HG02798 (cell line): ENCODE measurements around the gene MANEAL.
"Not testable (repeated sequence)": the region's sequence is repeated elsewhere in the genome, so short reads cannot be mapped to it uniquely, and the experiment has no call there.

Experiments used
- ATAC-seq: cut with Tn5 transposase; IDR thresholded peaks from one replicate; pipeline ENCODE4 v1.9.1; 2021; ENCODE audit warnings: mild to moderate bottlenecking; ENCODE audit not compliant: unreplicated experiment, poor library complexity

The MANEAL gene

GRCh38 chr1:37793773-37794371 lies at the start of gene MANEAL:
TSS of gene MANEAL (plus strand) at chr1:37793847. CDS start at chr1:37794183, 336 bp downstream.
- ATAC-seq: peak; percentile 73

- ATAC-seq: no peak
Observed at GRCh38 chr1:37746806-37747205, 46.8 kb upstream of the MANEAL start.

GRCh38 chr1:37748565-37748964 lies 45.1 kb upstream of the MANEAL start:
- no peak for ATAC-seq

GRCh38 chr1:37752213-37752582 lies 41.4 kb upstream of the MANEAL start:
- no peak for ATAC-seq

- no peak for ATAC-seq
Observed at GRCh38 chr1:37752583-37753471, 40.8 kb upstream of the MANEAL start.

GRCh38 chr1:37753473-37754321 lies 40.0 kb upstream of the MANEAL start:
- no peak for ATAC-seq

GRCh38 chr1:37755290-37755689 lies 38.4 kb upstream of the MANEAL start:
- no peak for ATAC-seq

GRCh38 chr1:37755951-37756560 lies 37.6 kb upstream of the MANEAL start:
- no peak for ATAC-seq

GRCh38 chr1:37759451-37759850 lies 34.2 kb upstream of the MANEAL start:
- no peak for ATAC-seq

- no peak for ATAC-seq
Observed at GRCh38 chr1:37761416-37762095, 32.1 kb upstream of the MANEAL start.

- ATAC-seq: no peak
Observed at GRCh38 chr1:37762516-37762915, 31.1 kb upstream of the MANEAL start.

GRCh38 chr1:37763791-37764413 lies 29.7 kb upstream of the MANEAL start:
- ATAC-seq: no peak

GRCh38 chr1:37764414-37764825 lies 29.2 kb upstream of the MANEAL start:
- no peak for ATAC-seq

GRCh38 chr1:37764888-37765441 lies 28.7 kb upstream of the MANEAL start, which contains the start of gene EPHA10:
TSS of gene EPHA10 (minus strand) at chr1:37765120. CDS start at chr1:37765066, 54 bp downstream.
- no peak for ATAC-seq

GRCh38 chr1:37765916-37766664 lies 27.6 kb upstream of the MANEAL start:
- no peak for ATAC-seq

- ATAC-seq: no peak
Observed at GRCh38 chr1:37767488-37767887, 26.2 kb upstream of the MANEAL start.

GRCh38 chr1:37771440-37771839 lies 22.2 kb upstream of the MANEAL start:
- not testable (repeated sequence) for ATAC-seq

GRCh38 chr1:37776946-37777516 lies 16.6 kb upstream of the MANEAL start:
- no peak for ATAC-seq
